WI38 (cell line): ENCODE data around the gene RBMS1.
"Not testable (repeated sequence)": the region's sequence is repeated elsewhere in the genome, so short reads cannot be mapped to it uniquely, and the experiment has no call there.

Source experiments
- H3K4me3 ChIP-seq: 2 replicates; pipeline ENCODE4 v1.5.1; 2011; ENCODE audit warnings: low read depth, mild to moderate bottlenecking, control low read depth, low read length
- TF ChIP-seq, protein P1 (sequence below): IDR thresholded peaks from 2 replicates; pipeline ENCODE4 v1.5.1; 2012; ENCODE audit warnings: low read depth, mild to moderate bottlenecking, control low read depth, low read length

RBMS1 gene

DNA sequence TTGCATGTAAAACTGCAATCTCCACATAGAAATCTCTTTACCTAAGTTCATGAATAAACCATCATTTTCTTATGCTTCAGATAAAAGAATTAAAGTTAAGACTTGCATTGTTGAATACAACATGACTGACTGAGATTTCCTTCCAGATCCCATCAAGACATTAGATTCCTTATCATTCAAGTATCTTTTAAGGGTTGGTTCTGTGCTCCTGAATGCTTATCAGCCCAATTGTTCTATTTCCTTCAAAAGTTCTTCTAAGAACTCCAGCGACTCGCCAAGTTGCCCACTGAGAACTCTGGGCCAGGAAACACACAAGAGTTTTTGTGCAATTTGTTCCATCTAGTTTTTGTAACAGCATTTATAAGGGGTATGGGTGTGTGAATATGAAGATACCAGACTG lies 120.3 kb downstream of the RBMS1 start:
- TF ChIP-seq, protein P1, sequence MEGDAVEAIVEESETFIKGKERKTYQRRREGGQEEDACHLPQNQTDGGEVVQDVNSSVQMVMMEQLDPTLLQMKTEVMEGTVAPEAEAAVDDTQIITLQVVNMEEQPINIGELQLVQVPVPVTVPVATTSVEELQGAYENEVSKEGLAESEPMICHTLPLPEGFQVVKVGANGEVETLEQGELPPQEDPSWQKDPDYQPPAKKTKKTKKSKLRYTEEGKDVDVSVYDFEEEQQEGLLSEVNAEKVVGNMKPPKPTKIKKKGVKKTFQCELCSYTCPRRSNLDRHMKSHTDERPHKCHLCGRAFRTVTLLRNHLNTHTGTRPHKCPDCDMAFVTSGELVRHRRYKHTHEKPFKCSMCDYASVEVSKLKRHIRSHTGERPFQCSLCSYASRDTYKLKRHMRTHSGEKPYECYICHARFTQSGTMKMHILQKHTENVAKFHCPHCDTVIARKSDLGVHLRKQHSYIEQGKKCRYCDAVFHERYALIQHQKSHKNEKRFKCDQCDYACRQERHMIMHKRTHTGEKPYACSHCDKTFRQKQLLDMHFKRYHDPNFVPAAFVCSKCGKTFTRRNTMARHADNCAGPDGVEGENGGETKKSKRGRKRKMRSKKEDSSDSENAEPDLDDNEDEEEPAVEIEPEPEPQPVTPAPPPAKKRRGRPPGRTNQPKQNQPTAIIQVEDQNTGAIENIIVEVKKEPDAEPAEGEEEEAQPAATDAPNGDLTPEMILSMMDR = no peak
- no peak overlapping the region for H3K4me3 ChIP-seq

DNA sequence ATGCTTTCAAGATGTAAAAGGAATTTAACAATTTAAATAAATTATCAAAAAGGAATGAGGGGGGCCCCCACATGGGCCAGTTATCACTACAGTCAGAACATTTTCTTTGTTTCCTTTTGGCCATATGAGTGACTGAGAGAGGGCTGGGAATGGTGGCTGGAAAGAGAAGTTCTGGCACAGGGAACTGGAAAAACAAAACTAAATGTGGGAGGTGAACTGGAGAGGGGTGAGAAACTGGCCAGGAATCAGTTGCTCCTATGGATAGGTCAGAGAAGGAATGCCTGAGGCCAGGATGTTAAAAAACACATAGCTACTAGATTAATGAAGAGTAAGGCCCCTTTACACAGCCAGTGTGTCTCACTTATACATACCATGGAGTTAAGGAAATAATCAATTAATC lies 121.0 kb downstream of the RBMS1 start:
- H3K4me3 ChIP-seq = no peak overlapping the region
- TF ChIP-seq, protein P1 = no peak

DNA sequence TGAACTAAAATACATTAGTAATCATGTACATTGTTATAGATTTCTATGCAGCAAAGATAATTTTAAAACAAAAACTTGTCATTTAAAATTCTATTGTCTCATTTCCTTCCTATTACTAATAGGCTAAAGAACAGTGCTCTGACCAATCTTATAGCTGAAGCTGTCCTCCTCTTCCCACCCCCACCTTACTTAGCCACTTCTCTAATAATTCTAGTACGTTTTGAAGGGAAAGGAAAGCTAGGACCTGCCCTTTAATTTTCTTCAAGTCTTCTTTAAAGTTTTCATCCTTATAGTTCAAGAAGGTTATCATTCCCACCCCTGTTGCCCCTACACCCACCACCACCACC lies 121.6 kb downstream of the RBMS1 start:
- H3K4me3 ChIP-seq = no peak overlapping the region
- TF ChIP-seq, protein P1 = no peak

DNA sequence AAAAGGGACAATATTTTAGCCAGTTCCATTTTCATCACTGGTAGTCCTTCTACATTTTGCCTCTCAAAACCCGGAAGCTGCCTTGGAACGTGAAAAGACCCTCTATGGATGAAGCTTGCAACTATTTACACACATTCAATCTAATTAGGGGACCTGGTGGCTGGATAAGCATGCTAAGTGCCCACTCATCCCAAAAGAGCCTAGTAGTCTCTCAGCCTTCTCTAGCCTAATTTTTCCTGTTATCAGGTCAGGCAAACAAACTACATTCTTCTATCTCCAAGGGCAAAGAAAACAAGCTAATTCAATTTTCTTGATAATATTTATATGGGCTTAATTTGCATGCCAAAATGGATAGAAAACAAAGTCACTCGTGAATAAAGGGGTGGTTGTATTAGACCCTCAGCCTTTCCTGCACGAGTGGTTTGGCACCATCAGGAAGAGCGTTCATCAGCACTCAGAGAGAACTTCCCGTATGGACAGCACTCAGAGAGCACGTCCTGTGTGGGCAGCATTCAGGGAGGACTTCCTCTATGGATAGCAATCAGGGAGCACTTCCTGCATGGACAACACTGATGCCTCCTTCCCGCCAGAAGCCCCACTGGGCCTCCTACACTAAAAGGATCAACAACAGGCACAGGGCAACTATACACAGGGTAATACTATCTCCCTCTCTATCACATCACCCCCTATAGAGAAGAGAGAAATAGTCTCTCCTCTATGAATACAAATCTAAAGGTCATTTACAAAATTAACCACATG lies 122.2 kb downstream of the RBMS1 start:
- H3K4me3 ChIP-seq = no peak overlapping the region
- TF ChIP-seq, protein P1 = no peak

DNA sequence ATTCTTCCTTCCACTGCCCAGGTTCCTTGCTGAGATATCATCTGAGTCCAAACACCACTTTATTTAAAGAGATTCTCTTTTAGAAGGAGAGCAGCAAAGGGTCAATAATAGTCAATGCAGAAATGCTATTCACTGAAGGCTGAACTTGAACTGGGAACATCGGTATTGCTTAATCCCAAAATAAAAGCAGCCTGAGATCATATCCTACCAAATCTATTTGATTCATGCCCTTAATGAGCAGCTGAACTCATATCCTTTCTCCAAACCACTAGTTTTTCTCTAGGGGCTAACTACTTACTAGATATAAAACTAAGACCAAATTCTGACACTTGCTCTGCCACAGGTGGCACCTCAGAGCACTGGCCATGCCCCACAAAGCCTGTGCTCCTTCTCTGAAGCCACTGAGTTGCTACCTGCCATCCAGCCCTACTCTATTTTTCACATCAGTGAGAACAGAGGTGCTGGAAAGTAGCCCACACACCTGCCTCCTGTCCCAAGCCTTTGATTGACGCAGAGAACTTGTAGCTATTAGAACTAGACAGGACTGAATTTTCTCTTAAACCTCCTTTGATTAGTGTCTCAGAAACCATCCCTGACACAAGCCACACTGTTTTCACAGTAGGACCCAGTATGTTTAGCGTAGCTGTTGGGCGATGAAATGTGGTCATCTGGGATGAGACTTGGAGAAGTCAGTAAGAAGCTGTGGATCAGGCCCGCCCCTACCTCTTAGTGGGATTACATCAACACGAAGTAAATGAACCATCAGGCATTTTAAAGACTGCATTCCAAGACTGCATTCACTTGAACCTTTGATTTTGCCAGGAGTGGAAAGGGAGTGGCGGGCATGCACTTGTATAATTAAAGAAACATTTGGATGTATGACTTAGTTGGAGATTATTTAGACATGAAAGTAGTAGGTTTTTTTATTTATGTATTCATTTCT lies 124.3 kb downstream of the RBMS1 start:
- TF ChIP-seq, protein P1 = no peak
- no peak overlapping the region for H3K4me3 ChIP-seq

DNA sequence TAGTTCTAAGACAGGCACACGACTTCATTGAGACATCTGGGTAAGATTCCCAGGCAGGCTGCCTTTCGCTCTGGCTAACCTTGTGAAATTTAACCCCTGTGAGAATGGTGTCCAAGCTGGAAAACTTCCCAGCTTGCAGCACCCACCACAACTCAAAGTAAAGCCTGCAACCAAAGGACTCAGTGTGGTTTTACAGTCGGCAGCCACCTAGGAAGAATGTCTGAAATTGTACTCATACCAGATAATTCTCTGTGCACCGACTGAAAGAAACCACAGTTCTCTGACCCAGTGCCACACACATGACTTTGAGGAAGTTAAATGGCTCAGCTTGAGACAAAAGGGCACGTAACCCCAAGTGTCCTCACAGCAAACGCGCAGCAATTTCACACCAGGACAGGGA lies 125.7 kb downstream of the RBMS1 start:
- TF ChIP-seq, protein P1 = no peak
- no peak overlapping the region for H3K4me3 ChIP-seq

DNA sequence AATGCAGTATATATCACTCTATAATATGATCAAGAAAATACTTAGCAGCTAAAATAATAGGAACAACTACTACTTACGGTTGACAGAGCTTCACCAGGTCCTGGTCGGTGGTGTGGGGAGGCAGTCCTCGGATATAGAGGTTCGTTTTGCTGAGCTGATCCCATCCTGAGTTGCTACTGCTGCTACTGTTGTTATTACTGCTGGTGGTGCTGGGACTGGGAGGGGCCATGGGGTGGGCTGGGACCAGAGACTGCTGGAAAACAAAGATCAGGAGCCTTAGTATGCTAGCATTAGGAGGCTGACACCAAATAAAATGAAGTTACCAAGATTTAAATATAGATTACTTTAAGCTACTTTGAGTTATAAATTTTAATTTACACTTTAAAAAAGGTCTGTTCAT lies 126.5 kb downstream of the RBMS1 start:
- H3K4me3 ChIP-seq = not testable (repeated sequence)
